SU-DHL-6 (cell line): ENCODE measurements around the gene PSD.

Experiments used
- CTCF ChIP-seq: fragments of 200-600 bp; sonication (generic); IDR thresholded peaks from one replicate; pipeline ENCODE4 v1.5.1; 2017; ENCODE audit warnings: antibody characterized with exemption, mild to moderate bottlenecking, low read length, moderate library complexity; ENCODE audit not compliant: insufficient read depth, poor library complexity, severe bottlenecking
- EZH2phosphoT487 ChIP-seq: fragments of 200-600 bp; sonication (generic), shearing (Covaris generic); conservative IDR thresholded peaks from 2 replicates; pipeline ENCODE4 v1.6.1; 2018; ENCODE audit warnings: mild to moderate bottlenecking, antibody characterized with exemption, low read length, moderate library complexity, mixed read lengths

GRCh38 chr10:102433619-102434046 is 15.0 kb upstream of the PSD start:
- TF ChIP-seq CTCF, result no peak
- TF ChIP-seq EZH2phosphoT487, result no peak
